Erythroblast (primary cell): Measurements from ENCODE around the gene GLI3.

Experiments
- GATA1 ChIP-seq: IDR thresholded peaks from 2 replicates; pipeline ENCODE4 v1.6.1; 2011; ENCODE audit warnings: low read depth, mild to moderate bottlenecking, control low read depth, low read length, moderate library complexity
- POLR2A ChIP-seq: IDR thresholded peaks from 2 replicates; pipeline ENCODE4 v1.6.1; 2011; ENCODE audit warnings: mild to moderate bottlenecking, low read length

DNA sequence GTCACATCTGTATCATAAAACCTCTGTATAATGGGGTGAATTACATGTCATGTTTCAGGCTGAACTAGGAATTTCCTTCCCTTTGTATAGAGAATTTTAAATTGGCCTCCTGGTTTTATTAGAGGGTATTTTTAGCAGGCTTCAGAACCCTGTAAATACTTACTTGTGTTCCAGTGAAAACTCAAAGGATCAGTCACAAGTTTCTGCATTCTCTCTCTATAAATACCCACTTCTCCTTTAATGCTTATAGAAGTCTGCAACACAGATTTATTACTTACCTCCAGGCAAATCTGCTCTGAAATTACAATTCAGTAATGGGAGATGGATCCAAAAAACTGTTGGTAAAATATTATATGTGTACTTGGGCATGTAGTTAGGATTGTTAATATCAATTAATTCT lies 161.6 kb downstream of the GLI3 start:
- TF ChIP-seq POLR2A (no peak), GATA1 (no peak)
